Measurements from ENCODE around the gene FN3KRP. TPM values are rescaled to one million over a fixed set of nuclear protein-coding genes. Genes with fewer than 3 reads are reported as not detected.

Gene FN3KRP
- total and polyA plus RNA-seq, 2 of the 13 experiments (the other 11 are each of a cell fraction or from before 2014, with no cell fraction given), result 22.4 to 28.2 TPM

DNA sequence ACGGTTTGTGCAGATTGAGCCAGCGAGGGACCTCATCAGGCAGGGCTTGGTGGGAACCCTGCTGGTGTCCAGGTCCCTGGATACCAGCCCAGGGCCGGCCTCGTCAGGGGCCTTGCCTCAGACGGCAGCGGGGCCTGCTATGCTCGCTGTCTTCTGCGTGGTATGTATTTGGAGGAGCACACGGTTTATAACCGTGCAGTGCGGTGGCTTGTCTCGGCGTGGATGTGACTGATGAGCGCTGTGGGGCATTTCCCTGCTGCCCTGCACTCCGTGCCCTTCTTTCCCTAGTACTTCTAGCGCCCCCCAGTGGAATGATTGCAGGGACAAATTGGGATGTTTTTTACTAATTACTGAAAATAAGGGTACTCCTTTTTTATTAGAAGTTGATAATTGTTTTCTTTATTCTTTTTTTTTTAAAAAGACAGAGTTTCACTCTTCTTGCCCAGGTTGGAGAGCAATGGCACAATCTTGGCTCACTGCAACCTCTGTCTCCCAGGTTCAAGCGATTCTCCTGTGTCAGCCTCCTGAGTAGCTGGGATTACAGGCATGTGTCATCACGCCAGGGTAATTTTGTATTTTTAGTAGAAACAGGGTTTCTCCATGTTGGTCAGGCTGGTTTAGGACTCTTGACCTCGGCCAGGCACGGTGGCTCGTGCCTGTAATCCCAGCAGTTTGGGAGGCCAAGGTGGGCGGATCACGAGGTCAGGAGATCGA, 50.7 kb downstream of the FN3KRP start (continued):
- TF ChIP-seq, protein P1, sequence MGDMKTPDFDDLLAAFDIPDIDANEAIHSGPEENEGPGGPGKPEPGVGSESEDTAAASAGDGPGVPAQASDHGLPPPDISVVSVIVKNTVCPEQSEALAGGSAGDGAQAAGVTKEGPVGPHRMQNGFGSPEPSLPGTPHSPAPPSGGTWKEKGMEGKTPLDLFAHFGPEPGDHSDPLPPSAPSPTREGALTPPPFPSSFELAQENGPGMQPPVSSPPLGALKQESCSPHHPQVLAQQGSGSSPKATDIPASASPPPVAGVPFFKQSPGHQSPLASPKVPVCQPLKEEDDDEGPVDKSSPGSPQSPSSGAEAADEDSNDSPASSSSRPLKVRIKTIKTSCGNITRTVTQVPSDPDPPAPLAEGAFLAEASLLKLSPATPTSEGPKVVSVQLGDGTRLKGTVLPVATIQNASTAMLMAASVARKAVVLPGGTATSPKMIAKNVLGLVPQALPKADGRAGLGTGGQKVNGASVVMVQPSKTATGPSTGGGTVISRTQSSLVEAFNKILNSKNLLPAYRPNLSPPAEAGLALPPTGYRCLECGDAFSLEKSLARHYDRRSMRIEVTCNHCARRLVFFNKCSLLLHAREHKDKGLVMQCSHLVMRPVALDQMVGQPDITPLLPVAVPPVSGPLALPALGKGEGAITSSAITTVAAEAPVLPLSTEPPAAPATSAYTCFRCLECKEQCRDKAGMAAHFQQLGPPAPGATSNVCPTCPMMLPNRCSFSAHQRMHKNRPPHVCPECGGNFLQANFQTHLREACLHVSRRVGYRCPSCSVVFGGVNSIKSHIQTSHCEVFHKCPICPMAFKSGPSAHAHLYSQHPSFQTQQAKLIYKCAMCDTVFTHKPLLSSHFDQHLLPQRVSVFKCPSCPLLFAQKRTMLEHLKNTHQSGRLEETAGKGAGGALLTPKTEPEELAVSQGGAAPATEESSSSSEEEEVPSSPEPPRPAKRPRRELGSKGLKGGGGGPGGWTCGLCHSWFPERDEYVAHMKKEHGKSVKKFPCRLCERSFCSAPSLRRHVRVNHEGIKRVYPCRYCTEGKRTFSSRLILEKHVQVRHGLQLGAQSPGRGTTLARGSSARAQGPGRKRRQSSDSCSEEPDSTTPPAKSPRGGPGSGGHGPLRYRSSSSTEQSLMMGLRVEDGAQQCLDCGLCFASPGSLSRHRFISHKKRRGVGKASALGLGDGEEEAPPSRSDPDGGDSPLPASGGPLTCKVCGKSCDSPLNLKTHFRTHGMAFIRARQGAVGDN (CRISPR knock-in tag; IDR thresholded peaks at IDR 0.05), result peak; percentile 60
- TF ChIP-seq DR1 (CRISPR knock-in tag; IDR thresholded peaks at IDR 0.05), result no peak
- peak; percentile 90 for TF ChIP-seq RAD21 (CRISPR knock-in tag; IDR thresholded peaks at IDR 0.05)
- TF ChIP-seq, protein P2, sequence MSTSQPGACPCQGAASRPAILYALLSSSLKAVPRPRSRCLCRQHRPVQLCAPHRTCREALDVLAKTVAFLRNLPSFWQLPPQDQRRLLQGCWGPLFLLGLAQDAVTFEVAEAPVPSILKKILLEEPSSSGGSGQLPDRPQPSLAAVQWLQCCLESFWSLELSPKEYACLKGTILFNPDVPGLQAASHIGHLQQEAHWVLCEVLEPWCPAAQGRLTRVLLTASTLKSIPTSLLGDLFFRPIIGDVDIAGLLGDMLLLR (CRISPR knock-in tag; IDR thresholded peaks at IDR 0.05), result no peak; the same call in 1 of the 2 replicates
- TF ChIP-seq, protein P3, sequence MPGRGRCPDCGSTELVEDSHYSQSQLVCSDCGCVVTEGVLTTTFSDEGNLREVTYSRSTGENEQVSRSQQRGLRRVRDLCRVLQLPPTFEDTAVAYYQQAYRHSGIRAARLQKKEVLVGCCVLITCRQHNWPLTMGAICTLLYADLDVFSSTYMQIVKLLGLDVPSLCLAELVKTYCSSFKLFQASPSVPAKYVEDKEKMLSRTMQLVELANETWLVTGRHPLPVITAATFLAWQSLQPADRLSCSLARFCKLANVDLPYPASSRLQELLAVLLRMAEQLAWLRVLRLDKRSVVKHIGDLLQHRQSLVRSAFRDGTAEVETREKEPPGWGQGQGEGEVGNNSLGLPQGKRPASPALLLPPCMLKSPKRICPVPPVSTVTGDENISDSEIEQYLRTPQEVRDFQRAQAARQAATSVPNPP (CRISPR knock-in tag; IDR thresholded peaks at IDR 0.05), result no peak
- TF ChIP-seq STAT5B (CRISPR knock-in tag; IDR thresholded peaks at IDR 0.05), result no peak
- TF ChIP-seq, protein P4, sequence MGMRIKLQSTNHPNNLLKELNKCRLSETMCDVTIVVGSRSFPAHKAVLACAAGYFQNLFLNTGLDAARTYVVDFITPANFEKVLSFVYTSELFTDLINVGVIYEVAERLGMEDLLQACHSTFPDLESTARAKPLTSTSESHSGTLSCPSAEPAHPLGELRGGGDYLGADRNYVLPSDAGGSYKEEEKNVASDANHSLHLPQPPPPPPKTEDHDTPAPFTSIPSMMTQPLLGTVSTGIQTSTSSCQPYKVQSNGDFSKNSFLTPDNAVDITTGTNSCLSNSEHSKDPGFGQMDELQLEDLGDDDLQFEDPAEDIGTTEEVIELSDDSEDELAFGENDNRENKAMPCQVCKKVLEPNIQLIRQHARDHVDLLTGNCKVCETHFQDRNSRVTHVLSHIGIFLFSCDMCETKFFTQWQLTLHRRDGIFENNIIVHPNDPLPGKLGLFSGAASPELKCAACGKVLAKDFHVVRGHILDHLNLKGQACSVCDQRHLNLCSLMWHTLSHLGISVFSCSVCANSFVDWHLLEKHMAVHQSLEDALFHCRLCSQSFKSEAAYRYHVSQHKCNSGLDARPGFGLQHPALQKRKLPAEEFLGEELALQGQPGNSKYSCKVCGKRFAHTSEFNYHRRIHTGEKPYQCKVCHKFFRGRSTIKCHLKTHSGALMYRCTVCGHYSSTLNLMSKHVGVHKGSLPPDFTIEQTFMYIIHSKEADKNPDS (CRISPR knock-in tag; IDR thresholded peaks at IDR 0.05), result no peak
- TF ChIP-seq ZNF263 (CRISPR knock-in tag; IDR thresholded peaks at IDR 0.05), result 0 out of 2 replicates have a peak, but pooled peaks have one; percentile 18
- 0 out of 2 replicates have a peak, but pooled peaks have one; percentile 55 for TF ChIP-seq MIXL1 (CRISPR knock-in tag; IDR thresholded peaks at IDR 0.05)
- peak; percentile 96 for TF ChIP-seq ZBTB38 (CRISPR knock-in tag; IDR thresholded peaks at IDR 0.05)
- no peak for TF ChIP-seq KDM5A (IDR thresholded peaks at IDR 0.05; ENCODE audit: borderline replicate concordance, low read length)
- no peak for TF ChIP-seq RBM39 (IDR thresholded peaks at IDR 0.05; ENCODE audit: low read depth, low read length, poor library complexity, severe bottlenecking)
- no peak for TF ChIP-seq ZNF839 (CRISPR knock-in tag; IDR thresholded peaks at IDR 0.05; ENCODE audit: borderline replicate concordance)
- TF ChIP-seq ZNF672 (CRISPR knock-in tag; IDR thresholded peaks at IDR 0.05), result no peak
- TF ChIP-seq RCOR2 (CRISPR knock-in tag; IDR thresholded peaks at IDR 0.05), result no peak
- TF ChIP-seq, protein P5, sequence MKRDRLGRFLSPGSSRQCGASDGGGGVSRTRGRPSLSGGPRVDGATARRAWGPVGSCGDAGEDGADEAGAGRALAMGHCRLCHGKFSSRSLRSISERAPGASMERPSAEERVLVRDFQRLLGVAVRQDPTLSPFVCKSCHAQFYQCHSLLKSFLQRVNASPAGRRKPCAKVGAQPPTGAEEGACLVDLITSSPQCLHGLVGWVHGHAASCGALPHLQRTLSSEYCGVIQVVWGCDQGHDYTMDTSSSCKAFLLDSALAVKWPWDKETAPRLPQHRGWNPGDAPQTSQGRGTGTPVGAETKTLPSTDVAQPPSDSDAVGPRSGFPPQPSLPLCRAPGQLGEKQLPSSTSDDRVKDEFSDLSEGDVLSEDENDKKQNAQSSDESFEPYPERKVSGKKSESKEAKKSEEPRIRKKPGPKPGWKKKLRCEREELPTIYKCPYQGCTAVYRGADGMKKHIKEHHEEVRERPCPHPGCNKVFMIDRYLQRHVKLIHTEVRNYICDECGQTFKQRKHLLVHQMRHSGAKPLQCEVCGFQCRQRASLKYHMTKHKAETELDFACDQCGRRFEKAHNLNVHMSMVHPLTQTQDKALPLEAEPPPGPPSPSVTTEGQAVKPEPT (CRISPR knock-in tag; IDR thresholded peaks at IDR 0.05; ENCODE audit: low read depth), result peak; percentile 57; the same call in 1 of the 2 replicates
- TF ChIP-seq YEATS4 (CRISPR knock-in tag; IDR thresholded peaks at IDR 0.05; ENCODE audit: borderline replicate concordance), result peak; percentile 16; the same call in 1 of the 2 replicates
- no peak for TF ChIP-seq ZNF484 (CRISPR knock-in tag; IDR thresholded peaks at IDR 0.05; ENCODE audit: borderline replicate concordance, low read depth)
- no peak for TF ChIP-seq HDAC1 (CRISPR knock-in tag; IDR thresholded peaks at IDR 0.05)
